ENCODE results near the gene COL11A2. TPM values are rescaled to one million over a fixed set of nuclear protein-coding genes. Genes with fewer than 3 reads are reported as not detected.
"Not testable (repeated sequence)": the region's sequence is repeated elsewhere in the genome, so short reads cannot be mapped to it uniquely, and the experiment has no call there.

Gene COL11A2
- total RNA-seq, 2 donors from 2014 or later, result 0.78 to 2.3 TPM

DNA sequence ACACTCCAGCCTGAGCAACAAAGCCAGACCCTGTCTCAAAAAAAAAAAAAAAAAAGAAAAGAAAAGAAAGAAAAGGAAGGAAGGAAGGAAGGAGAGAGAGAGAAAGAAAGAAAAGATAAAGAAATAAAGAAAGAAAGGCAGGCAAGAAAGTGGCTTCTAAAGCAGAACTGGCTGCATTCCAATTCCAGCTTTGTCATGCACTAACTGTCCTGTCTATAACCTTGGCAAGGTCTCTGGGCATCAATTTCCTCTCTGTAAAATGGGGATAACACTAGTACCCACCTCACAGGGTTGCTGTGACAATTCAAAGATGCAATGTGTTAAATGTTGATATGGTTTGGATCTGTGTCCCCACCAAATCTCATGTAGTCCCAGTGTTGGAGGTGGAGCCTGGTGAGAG, 44.1 kb upstream of the COL11A2 start:
- Histone ChIP-seq H3K4me1 (no peaks in the 10 kb centered on the region), H3K4me3 (no peak overlapping the region), H3K27ac (no peak overlapping the region), H3K9me3 (no peaks in the 10 kb centered on the region), H3K36me3 (replicated peaks in 1 of 2; ENCODE audit: insufficient read depth in 1 of 2, low read depth in 2 of 2) (no peaks in the 10 kb centered on the region), H3K27me3 (no peaks in the 10 kb centered on the region)
- DNase-seq (no peak), ATAC-seq (no peak)
- intact Hi-C loops (cut with DNase I), result no loop called here
- TF ChIP-seq POLR2A (IDR thresholded peaks at IDR 0.05), result no peak
- no peak for TF ChIP-seq CTCF (IDR thresholded peaks at IDR 0.05)

GRCh38 chr6:33235221-33235634, 43.0 kb upstream of the COL11A2 start:
- Histone ChIP-seq H3K4me3 (no peak overlapping the region), H3K27me3 (no peaks in the 10 kb centered on the region), H3K36me3 (replicated peaks in 1 of 2; ENCODE audit: insufficient read depth in 1 of 2, low read depth in 2 of 2) (no peaks in the 10 kb centered on the region), H3K9me3 (no peaks in the 10 kb centered on the region), H3K27ac (no peak overlapping the region), H3K4me1 (no peaks in the 10 kb centered on the region)
- 22 to 29% methylated on average over 6 of the region's 6 CpGs for whole genome bisulfite sequencing, 2 donors
- intact Hi-C loops (cut with DNase I), result no loop called here
- DNase-seq, result no peak
- no peak for TF ChIP-seq CTCF (IDR thresholded peaks at IDR 0.05)
- TF ChIP-seq POLR2A (IDR thresholded peaks at IDR 0.05), result no peak
- ATAC-seq, result no peak

GRCh38 chr6:33226503-33227120, 34.3 kb upstream of the COL11A2 start:
- ATAC-seq; H3K36me3 ChIP-seq (replicated peaks in 1 of 2; ENCODE audit: insufficient read depth in 1 of 2, low read depth in 2 of 2); intact Hi-C loops (cut with DNase I); DNase-seq; H3K27ac ChIP-seq; H3K27me3 ChIP-seq; H3K4me3 ChIP-seq; H3K4me1 ChIP-seq; H3K9me3 ChIP-seq: not testable (repeated sequence)
- WGBS, 2 donors, result 39 to 49% methylated on average over 14 of the region's 14 CpGs

DNA sequence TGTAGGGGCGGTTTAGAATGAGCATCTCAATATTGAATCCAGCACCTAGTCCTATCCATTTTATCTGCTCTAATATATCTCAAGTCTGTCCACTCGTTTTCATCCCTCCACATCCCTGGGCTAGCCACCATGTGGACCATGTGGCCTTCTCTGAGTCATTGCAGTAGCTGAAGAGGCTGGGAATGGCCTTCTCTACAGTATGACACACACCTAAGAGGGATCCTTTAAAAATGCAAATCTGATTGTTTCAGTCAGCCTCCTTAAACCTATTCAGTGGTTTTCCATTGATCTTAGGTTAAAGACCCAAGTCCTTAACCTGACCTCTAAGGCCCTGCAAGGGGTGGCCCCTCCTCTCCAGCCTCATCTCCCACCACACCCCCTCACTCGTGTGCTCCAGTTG, 25.4 kb upstream of the COL11A2 start:
- Histone ChIP-seq H3K27ac (no peak overlapping the region), H3K9me3 (no peaks in the 10 kb centered on the region), H3K4me1 (peaks cover 14% of the 10 kb centered on the region), H3K27me3 (no peaks in the 10 kb centered on the region), H3K4me3 (no peak overlapping the region), H3K36me3 (replicated peaks in 1 of 2; ENCODE audit: insufficient read depth in 1 of 2, low read depth in 2 of 2) (no peaks in the 10 kb centered on the region)
- TF ChIP-seq CTCF (IDR thresholded peaks at IDR 0.05) (no peak), POLR2A (IDR thresholded peaks at IDR 0.05) (no peak)
- ATAC-seq, result no peak
- intact Hi-C loops (cut with DNase I), result no loop called here
- no peak for DNase-seq
- WGBS, 2 donors, result 56 to 63% methylated on average over 3 of the region's 3 CpGs

DNA sequence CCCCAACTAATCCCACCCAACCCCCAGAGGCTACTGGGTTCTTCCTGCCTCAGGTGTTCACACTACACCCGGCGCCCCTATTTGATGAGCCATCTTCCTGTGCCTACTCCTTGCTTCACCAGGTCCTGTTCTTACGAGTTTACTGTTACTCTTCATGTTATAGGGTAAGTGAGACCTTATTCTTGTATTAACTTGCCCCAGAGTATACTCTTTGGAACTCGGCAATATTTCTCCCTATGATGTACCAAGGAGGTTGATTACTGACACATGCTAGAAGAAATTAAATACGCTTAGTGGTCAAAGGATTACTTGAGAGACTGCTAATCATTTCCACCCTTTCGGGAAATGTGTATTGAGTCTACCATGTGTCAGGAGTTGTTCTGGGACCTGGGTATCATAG, 25.0 kb upstream of the COL11A2 start:
- Histone ChIP-seq H3K27ac (no peak overlapping the region), H3K9me3 (no peaks in the 10 kb centered on the region), H3K4me3 (no peak overlapping the region), H3K36me3 (replicated peaks in 1 of 2; ENCODE audit: insufficient read depth in 1 of 2, low read depth in 2 of 2) (no peaks in the 10 kb centered on the region), H3K4me1 (peaks cover 19% of the 10 kb centered on the region), H3K27me3 (no peaks in the 10 kb centered on the region)
- ATAC-seq (no peak), DNase-seq (no peak)
- TF ChIP-seq POLR2A (IDR thresholded peaks at IDR 0.05) (no peak), CTCF (IDR thresholded peaks at IDR 0.05) (no peak)
- intact Hi-C loops (cut with DNase I), result no loop called here
- 75 to 78% methylated on average over 6 of the region's 6 CpGs for WGBS, 2 donors
